HEK293 (cell line): ENCODE measurements around the gene ZNF35.
"Not testable (repeated sequence)": the region's sequence is repeated elsewhere in the genome, so short reads cannot be mapped to it uniquely, and the experiment has no call there.

Experiments
- CTCF ChIA-PET: fragments of 350-600 bp; formaldehyde crosslinking; extraction: SDS; loops from one replicate; lab custom pipeline; 2021; ENCODE audit warnings: antibody characterized with exemption; lab: Yijun Ruan, JAX
- POLR2A ChIA-PET: fragments of 300-600 bp; formaldehyde crosslinking; extraction: SDS; loops from one replicate; lab custom pipeline; 2020; ENCODE audit warnings: antibody characterized with exemption, inconsistent platforms; lab: Yijun Ruan, JAX
- H3K27ac ChIP-seq: fragments of 200-500 bp; sonication (Bioruptor generic); 2 replicates; pipeline ENCODE4 v1.5.1; 2014; ENCODE audit warnings: low read depth, low read length, control low read depth, inconsistent platforms; ENCODE audit errors: extremely low read depth
- H3K36me3 ChIP-seq, 2 experiments: fragments of 200-500 bp in 1 of 2; sonication (Bioruptor generic) in 1 of 2; 1 replicate in 1 of 2; 2 replicates in 1 of 2; pipeline ENCODE4 v1.5.1; 2014 to 2017; ENCODE audit warnings: inconsistent platforms in 2 of 2, low read length in 2 of 2; ENCODE audit not compliant: control insufficient read depth in 2 of 2, insufficient read depth in 1 of 2
- H3K4me1 ChIP-seq: fragments of 200-500 bp; sonication (Bioruptor generic); 2 replicates; pipeline ENCODE4 v1.5.1; 2014; ENCODE audit warnings: mild to moderate bottlenecking, low read length, inconsistent platforms; ENCODE audit not compliant: control insufficient read depth, insufficient read depth
- H3K4me3 ChIP-seq: 2 replicates; pipeline ENCODE4 v1.5.1; 2011; ENCODE audit warnings: low read depth, mild to moderate bottlenecking, control low read depth, low read length, moderate library complexity
- H3K9me3 ChIP-seq: fragments of 200-500 bp; sonication (Bioruptor generic); 2 replicates; pipeline ENCODE4 v1.5.1; 2014; ENCODE audit warnings: low read depth, low read length, inconsistent platforms; ENCODE audit not compliant: control insufficient read depth, insufficient read depth
- EGR2 ChIP-seq: fragments of 450-650 bp; formaldehyde crosslinking; IDR thresholded peaks from 2 replicates; pipeline ENCODE4 v1.5.1; 2016; ENCODE audit warnings: low read depth, missing biosample characterization, missing genetic modification characterization
- PRDM1 ChIP-seq: fragments of 450-650 bp; formaldehyde crosslinking; IDR thresholded peaks from 2 replicates; pipeline ENCODE4; 2016; ENCODE audit warnings: missing biosample characterization, missing genetic modification characterization
- SP3 ChIP-seq: fragments of 450-650 bp; formaldehyde crosslinking; IDR thresholded peaks from 2 replicates; pipeline ENCODE4 v1.5.1; 2016; ENCODE audit warnings: missing biosample characterization, missing genetic modification characterization
- ZBTB17 ChIP-seq: fragments of 450-650 bp; formaldehyde crosslinking; IDR thresholded peaks from 2 replicates; pipeline ENCODE4 v1.5.1; 2016; ENCODE audit warnings: missing biosample characterization, missing genetic modification characterization
- ZBTB48 ChIP-seq: fragments of 450-650 bp; formaldehyde crosslinking; IDR thresholded peaks from 2 replicates; pipeline ENCODE4 v1.5.1; 2016; ENCODE audit warnings: missing biosample characterization, missing genetic modification characterization
- ZBTB7A ChIP-seq: fragments of 450-650 bp; formaldehyde crosslinking; IDR thresholded peaks from 2 replicates; pipeline ENCODE4 v1.5.1; 2016; ENCODE audit warnings: low read depth, missing biosample characterization, missing genetic modification characterization
- ZNF133 ChIP-seq: fragments of 450-650 bp; formaldehyde crosslinking; IDR thresholded peaks from 2 replicates; pipeline ENCODE4 v1.5.1; 2016; ENCODE audit warnings: missing biosample characterization, missing genetic modification characterization
- ZNF138 ChIP-seq: fragments of 450-650 bp; formaldehyde crosslinking; IDR thresholded peaks from 2 replicates; pipeline ENCODE4 v1.5.1; 2016; ENCODE audit warnings: missing biosample characterization, missing genetic modification characterization, borderline replicate concordance
- ZNF16 ChIP-seq: fragments of 450-650 bp; formaldehyde crosslinking; IDR thresholded peaks from 2 replicates; pipeline ENCODE4 v1.5.1; 2016; ENCODE audit warnings: low read depth, missing biosample characterization, missing genetic modification characterization
- ZNF211 ChIP-seq: fragments of 450-650 bp; formaldehyde crosslinking; IDR thresholded peaks from 2 replicates; pipeline ENCODE4 v1.5.1; 2016; ENCODE audit warnings: low read depth, missing biosample characterization, missing genetic modification characterization
- ZNF292 ChIP-seq: fragments of 450-650 bp; formaldehyde crosslinking; IDR thresholded peaks from 2 replicates; pipeline ENCODE4 v1.5.1; 2016; ENCODE audit warnings: low read depth, missing biosample characterization, missing genetic modification characterization, borderline replicate concordance
- ZNF404 ChIP-seq: fragments of 450-650 bp; formaldehyde crosslinking; IDR thresholded peaks from 2 replicates; pipeline ENCODE4 v1.5.1; 2017; ENCODE audit warnings: missing biosample characterization, missing genetic modification characterization
- ZNF416 ChIP-seq: fragments of 450-650 bp; formaldehyde crosslinking; IDR thresholded peaks from 2 replicates; pipeline ENCODE4 v1.5.1; 2016; ENCODE audit warnings: missing biosample characterization, missing genetic modification characterization
- ZNF501 ChIP-seq: fragments of 450-650 bp; formaldehyde crosslinking; IDR thresholded peaks from 2 replicates; pipeline ENCODE4 v1.5.1; 2016; ENCODE audit warnings: missing biosample characterization, missing genetic modification characterization
- ZNF548 ChIP-seq: fragments of 450-650 bp; formaldehyde crosslinking; IDR thresholded peaks from 2 replicates; pipeline ENCODE4 v1.5.1; 2016; ENCODE audit warnings: missing biosample characterization, missing genetic modification characterization
- ZNF549 ChIP-seq: fragments of 450-650 bp; IDR thresholded peaks from 2 replicates; pipeline ENCODE4 v1.5.1; 2018; ENCODE audit warnings: missing biosample characterization, missing genetic modification characterization, mild to moderate bottlenecking, inconsistent platforms, moderate library complexity
- ZNF596 ChIP-seq: fragments of 450-650 bp; IDR thresholded peaks from 2 replicates; pipeline ENCODE4 v1.5.0; 2018; ENCODE audit warnings: missing biosample characterization, mild to moderate bottlenecking, missing genetic modification characterization, moderate library complexity
- ZNF792 ChIP-seq: fragments of 450-650 bp; formaldehyde crosslinking; IDR thresholded peaks from 2 replicates; pipeline ENCODE4 v1.5.1; 2016; ENCODE audit warnings: missing biosample characterization, missing genetic modification characterization
- ZSCAN30 ChIP-seq: fragments of 450-650 bp; IDR thresholded peaks from 2 replicates; pipeline ENCODE4 v1.5.1; 2018; ENCODE audit warnings: missing biosample characterization, mild to moderate bottlenecking, missing genetic modification characterization, moderate library complexity
- TF ChIP-seq, protein P1 (sequence below): fragments of 450-650 bp; formaldehyde crosslinking; IDR thresholded peaks from 2 replicates; pipeline ENCODE4 v1.5.1; 2016; ENCODE audit warnings: missing biosample characterization, missing genetic modification characterization
- TF ChIP-seq, protein P2 (sequence below): sonication (generic); formaldehyde crosslinking; IDR thresholded peaks from 2 replicates; pipeline ENCODE4 v1.8.1; 2022; ENCODE audit warnings: mild to moderate bottlenecking, moderate library complexity, missing genetic modification reagents
- TF ChIP-seq, protein P3 (sequence below): fragments of 450-650 bp; formaldehyde crosslinking; IDR thresholded peaks from 2 replicates; pipeline ENCODE4 v1.5.1; 2016; ENCODE audit warnings: missing biosample characterization, missing genetic modification characterization, low read depth

ZNF35 gene

DNA sequence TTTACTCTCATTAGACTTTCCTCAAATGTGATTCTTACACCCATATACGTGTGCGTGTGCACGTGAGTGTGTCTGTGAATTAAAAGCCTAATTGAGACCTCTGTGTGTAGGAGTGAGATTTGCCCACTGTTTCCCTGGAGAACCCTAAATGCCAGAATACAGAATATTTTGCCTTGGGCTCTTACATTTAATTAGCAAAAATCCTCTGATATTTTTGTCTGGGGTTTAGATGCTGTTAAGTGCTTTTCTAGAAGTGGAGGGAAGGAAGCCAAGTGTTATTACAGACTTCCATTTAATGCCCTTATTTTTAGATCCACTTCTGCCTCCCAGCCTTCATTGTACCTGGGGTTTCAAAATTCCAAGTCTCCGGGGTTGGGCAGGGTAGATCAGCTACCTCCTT lies 17.8 kb downstream of the ZNF35 start:
- POLR2A ChIA-PET, result no interaction called here
- no peaks in the 10 kb centered on the region for H3K9me3 ChIP-seq
- no peak for TF ChIP-seq ZBTB48 (tag by site-specific recombination)
- TF ChIP-seq ZNF501 (tag by site-specific recombination), result no peak
- TF ChIP-seq ZNF548, result no peak
- TF ChIP-seq, protein P1, sequence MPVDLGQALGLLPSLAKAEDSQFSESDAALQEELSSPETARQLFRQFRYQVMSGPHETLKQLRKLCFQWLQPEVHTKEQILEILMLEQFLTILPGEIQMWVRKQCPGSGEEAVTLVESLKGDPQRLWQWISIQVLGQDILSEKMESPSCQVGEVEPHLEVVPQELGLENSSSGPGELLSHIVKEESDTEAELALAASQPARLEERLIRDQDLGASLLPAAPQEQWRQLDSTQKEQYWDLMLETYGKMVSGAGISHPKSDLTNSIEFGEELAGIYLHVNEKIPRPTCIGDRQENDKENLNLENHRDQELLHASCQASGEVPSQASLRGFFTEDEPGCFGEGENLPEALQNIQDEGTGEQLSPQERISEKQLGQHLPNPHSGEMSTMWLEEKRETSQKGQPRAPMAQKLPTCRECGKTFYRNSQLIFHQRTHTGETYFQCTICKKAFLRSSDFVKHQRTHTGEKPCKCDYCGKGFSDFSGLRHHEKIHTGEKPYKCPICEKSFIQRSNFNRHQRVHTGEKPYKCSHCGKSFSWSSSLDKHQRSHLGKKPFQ (tag by site-specific recombination), result no peak
- TF ChIP-seq, protein P2, sequence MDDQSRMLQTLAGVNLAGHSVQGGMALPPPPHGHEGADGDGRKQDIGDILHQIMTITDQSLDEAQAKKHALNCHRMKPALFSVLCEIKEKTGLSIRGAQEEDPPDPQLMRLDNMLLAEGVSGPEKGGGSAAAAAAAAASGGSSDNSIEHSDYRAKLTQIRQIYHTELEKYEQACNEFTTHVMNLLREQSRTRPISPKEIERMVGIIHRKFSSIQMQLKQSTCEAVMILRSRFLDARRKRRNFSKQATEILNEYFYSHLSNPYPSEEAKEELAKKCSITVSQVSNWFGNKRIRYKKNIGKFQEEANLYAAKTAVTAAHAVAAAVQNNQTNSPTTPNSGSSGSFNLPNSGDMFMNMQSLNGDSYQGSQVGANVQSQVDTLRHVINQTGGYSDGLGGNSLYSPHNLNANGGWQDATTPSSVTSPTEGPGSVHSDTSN, result no peak
- no peak for TF ChIP-seq ZNF416 (tag by site-specific recombination)
- TF ChIP-seq ZBTB17 (tag by site-specific recombination), result no peak
- TF ChIP-seq ZNF292 (tag by site-specific recombination), result no peak
- no peak for TF ChIP-seq ZNF138 (tag by site-specific recombination)
- no peak for TF ChIP-seq ZNF404 (tag by site-specific recombination)
- TF ChIP-seq ZNF16 (tag by site-specific recombination), result no peak
- no peak for TF ChIP-seq ZNF211
- TF ChIP-seq, protein P3, sequence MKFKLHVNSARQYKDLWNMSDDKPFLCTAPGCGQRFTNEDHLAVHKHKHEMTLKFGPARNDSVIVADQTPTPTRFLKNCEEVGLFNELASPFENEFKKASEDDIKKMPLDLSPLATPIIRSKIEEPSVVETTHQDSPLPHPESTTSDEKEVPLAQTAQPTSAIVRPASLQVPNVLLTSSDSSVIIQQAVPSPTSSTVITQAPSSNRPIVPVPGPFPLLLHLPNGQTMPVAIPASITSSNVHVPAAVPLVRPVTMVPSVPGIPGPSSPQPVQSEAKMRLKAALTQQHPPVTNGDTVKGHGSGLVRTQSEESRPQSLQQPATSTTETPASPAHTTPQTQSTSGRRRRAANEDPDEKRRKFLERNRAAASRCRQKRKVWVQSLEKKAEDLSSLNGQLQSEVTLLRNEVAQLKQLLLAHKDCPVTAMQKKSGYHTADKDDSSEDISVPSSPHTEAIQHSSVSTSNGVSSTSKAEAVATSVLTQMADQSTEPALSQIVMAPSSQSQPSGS (tag by site-specific recombination), result no peak
- TF ChIP-seq ZBTB7A (tag by site-specific recombination), result no peak
- no peak for TF ChIP-seq SP3 (tag by site-specific recombination)
- no peak for TF ChIP-seq ZNF596
- TF ChIP-seq ZSCAN30 (tag by site-specific recombination), result no peak
- no peak for TF ChIP-seq ZNF133 (tag by site-specific recombination)
- H3K27ac ChIP-seq, result no peak overlapping the region
- H3K4me1 ChIP-seq, result no peaks in the 10 kb centered on the region
- no peak overlapping the region for H3K4me3 ChIP-seq
- CTCF ChIA-PET, result interaction anchor here (0.6 kb wide), 1 partner anchor 131 kb away, joined by 3 read pairs; no protein-coding TSS in a partner anchor
- peaks cover 0 to 14% of the 10 kb centered on the region in 2 experiments; a peak in 1 of 3 replicates for H3K36me3 ChIP-seq

DNA sequence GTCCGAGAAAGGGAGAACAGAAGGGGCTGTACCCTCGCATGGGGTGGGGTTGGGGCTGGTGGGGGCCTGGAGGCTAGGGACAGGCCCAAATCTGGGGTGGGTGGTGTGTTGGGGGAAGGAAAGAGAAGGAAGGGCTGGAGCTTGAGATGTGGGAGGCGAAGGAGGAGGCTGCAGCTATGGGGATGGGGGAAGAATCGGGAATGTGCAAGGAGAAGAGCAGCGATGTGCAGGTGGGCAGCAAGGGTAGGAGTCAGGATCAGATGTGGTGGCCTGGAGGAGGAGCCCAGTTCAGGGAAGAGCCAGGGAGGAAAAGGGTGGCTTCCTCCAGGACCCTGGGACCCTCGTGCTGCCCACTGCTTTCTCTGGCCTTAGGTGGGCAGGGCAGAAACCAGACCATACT lies 21.2 kb downstream of the ZNF35 start:
- ChIA-PET POLR2A (no interaction called here), CTCF (interaction anchor here (0.6 kb wide), 1 partner anchor 41 kb away, joined by 4 read pairs; no protein-coding TSS in a partner anchor)
- Histone ChIP-seq H3K4me1 (no peaks in the 10 kb centered on the region), H3K27ac (no peak overlapping the region), H3K4me3 (no peak overlapping the region), H3K9me3 (no peaks in the 10 kb centered on the region), H3K36me3 (no peaks in the 10 kb centered on the region)
- TF ChIP-seq ZNF549 (no peak), EGR2 (tag by site-specific recombination) (peak; percentile 54), PRDM1 (tag by site-specific recombination) (no peak), ZNF792 (tag by site-specific recombination) (no peak)

DNA sequence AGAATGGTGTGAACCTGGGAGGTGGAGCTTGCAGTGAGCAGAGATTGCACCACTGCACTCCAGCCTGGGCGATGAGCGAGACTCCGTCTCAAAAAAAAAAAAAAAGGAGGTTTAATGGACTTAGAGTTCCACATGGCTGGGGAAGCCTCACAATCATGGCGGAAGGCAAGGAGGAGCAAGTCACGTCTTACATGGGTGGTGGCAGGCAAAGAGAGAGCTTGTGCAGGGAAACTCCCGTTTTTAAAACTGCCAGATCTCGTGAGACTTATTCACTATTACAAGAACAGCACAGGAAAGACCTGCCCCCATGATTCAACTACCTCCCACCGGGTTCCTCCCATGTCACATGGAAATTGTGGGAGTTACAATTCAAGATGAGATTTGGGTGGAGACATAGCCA lies 24.9 kb downstream of the ZNF35 start:
- H3K4me1 ChIP-seq, H3K9me3 ChIP-seq, POLR2A ChIA-PET, H3K36me3 ChIP-seq, CTCF ChIA-PET, H3K4me3 ChIP-seq, H3K27ac ChIP-seq: not testable (repeated sequence)
